PC-9 (cell line): Measurements from ENCODE around the gene TBC1D2B.
"Not testable (repeated sequence)": the region's sequence is repeated elsewhere in the genome, so short reads cannot be mapped to it uniquely, and the experiment has no call there.

Experiments used
- EZH2 ChIP-seq: fragments of 200-600 bp; sonication (generic); IDR thresholded peaks from 2 replicates; pipeline ENCODE4 v1.8.0; 2017; ENCODE audit warnings: antibody characterized with exemption, low read depth
- TF ChIP-seq, protein P1 (sequence below): fragments of 200-600 bp; sonication (generic); conservative IDR thresholded peaks from 2 replicates; pipeline ENCODE4 v1.6.1; 2017; ENCODE audit warnings: mixed run types, antibody characterized with exemption, mild to moderate bottlenecking, moderate library complexity

DNA sequence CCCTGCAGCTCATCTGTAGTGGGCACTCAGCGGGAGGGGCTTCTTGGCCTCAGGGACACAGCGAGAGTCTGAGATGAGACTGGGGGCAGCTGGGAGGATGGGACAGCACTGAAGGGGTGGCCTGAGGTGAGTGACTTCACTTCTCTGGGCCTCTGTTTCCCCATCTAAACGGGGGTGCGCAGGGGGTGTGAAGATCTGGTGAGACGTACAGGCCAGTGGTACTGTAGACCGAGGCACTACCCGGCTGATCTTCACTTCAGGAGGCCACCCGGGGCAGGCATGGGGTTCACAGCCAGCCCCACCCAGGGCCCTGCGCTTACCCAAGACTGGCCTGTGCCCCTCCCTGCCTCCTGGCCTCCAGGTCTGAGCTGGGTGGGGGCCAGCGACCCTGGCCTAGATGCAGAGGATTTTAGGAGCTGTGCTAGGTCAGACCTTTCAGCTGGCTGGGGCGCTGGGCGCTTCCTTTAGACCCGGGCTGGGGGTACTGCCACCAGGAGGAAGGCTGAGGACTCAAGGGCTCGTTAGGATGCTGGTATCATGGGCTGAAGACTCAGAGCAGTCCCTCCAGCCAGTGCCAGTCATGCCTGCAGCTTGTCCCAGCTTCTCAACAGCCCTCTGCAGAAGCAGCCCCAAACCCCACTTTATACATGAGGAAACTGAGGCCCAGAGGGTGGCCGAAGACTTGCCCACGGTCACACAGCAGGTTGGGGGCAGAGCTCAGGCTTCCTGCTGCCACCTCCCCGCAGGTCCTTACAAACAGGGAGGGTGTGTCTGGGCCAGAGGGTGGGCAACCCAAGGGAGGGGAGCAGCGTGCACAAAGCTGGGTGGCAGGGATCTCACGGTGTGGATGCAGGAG lies 99.4 kb downstream of the TBC1D2B start:
- TF ChIP-seq, protein P1, sequence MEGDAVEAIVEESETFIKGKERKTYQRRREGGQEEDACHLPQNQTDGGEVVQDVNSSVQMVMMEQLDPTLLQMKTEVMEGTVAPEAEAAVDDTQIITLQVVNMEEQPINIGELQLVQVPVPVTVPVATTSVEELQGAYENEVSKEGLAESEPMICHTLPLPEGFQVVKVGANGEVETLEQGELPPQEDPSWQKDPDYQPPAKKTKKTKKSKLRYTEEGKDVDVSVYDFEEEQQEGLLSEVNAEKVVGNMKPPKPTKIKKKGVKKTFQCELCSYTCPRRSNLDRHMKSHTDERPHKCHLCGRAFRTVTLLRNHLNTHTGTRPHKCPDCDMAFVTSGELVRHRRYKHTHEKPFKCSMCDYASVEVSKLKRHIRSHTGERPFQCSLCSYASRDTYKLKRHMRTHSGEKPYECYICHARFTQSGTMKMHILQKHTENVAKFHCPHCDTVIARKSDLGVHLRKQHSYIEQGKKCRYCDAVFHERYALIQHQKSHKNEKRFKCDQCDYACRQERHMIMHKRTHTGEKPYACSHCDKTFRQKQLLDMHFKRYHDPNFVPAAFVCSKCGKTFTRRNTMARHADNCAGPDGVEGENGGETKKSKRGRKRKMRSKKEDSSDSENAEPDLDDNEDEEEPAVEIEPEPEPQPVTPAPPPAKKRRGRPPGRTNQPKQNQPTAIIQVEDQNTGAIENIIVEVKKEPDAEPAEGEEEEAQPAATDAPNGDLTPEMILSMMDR = not testable (repeated sequence)
- TF ChIP-seq EZH2 = not testable (repeated sequence)
